Measurements from ENCODE around the gene ATE1. TPM values are rescaled to one million over a fixed set of nuclear protein-coding genes. Genes with fewer than 3 reads are reported as not detected.

Gene ATE1
- total and polyA plus RNA-seq, 10 of the 15 experiments (the other 5 are each of a cell fraction or from before 2014, with no cell fraction given): 4.3 to 22.7 (median 15.9) TPM

- H3K79me2 ChIP-seq (ENCODE audit: control insufficient read depth, insufficient read depth, low read length): no peaks in the 10 kb centered on the region
- no peaks in the 10 kb centered on the region for H3K27me3 ChIP-seq (replicated peaks in 1 of 2; ENCODE audit: control insufficient read depth in 2 of 2, insufficient read depth in 2 of 2, low read length in 1 of 2)
- H3K4me3 ChIP-seq: no peak overlapping the region
- ChIA-PET RAD21 (ENCODE audit: unreplicated experiment) (no interaction called here), POLR2A (no interaction called here), CTCF (no interaction called here), SMC1A (ENCODE audit: uncharacterized antibody, unreplicated experiment) (no interaction called here)
- no peaks in the 10 kb centered on the region for H3K4me1 ChIP-seq (ENCODE audit: control insufficient read depth, insufficient read depth, low read length)
- no peak overlapping the region for H3K27ac ChIP-seq (ENCODE audit: control insufficient read depth, insufficient read depth)
- in situ Hi-C loops (cut with MboI) (no loop called here), intact Hi-C loops (cut with micrococcal nuclease; ENCODE audit: unreplicated experiment) (no loop called here)
- no peak overlapping the region for H2AFZ ChIP-seq (ENCODE audit: control insufficient read depth, low read depth, low read length)
- H3K36me3 ChIP-seq (ENCODE audit: control insufficient read depth in 2 of 2, insufficient read depth in 2 of 2, low read length in 1 of 2): no peaks in the 10 kb centered on the region
- no peak for ATAC-seq
- no peak for FAIRE-seq
- H3K9me3 ChIP-seq (replicated peaks; ENCODE audit: control insufficient read depth, insufficient read depth, low read length): no peaks in the 10 kb centered on the region
- TF ChIP-seq BHLHE40 (IDR thresholded peaks at IDR 0.05; ENCODE audit: borderline replicate concordance in 1 of 2, low read depth in 2 of 2, low read length in 1 of 2) (no peak), NKRF (conservative IDR thresholded peaks at IDR 0.05) (no peak), POLR2AphosphoS5 (IDR thresholded peaks at IDR 0.05; ENCODE audit: low read length) (no peak), FOXM1 (IDR thresholded peaks at IDR 0.05; ENCODE audit: low read depth, low read length) (no peak)
- TF ChIP-seq, protein P1, sequence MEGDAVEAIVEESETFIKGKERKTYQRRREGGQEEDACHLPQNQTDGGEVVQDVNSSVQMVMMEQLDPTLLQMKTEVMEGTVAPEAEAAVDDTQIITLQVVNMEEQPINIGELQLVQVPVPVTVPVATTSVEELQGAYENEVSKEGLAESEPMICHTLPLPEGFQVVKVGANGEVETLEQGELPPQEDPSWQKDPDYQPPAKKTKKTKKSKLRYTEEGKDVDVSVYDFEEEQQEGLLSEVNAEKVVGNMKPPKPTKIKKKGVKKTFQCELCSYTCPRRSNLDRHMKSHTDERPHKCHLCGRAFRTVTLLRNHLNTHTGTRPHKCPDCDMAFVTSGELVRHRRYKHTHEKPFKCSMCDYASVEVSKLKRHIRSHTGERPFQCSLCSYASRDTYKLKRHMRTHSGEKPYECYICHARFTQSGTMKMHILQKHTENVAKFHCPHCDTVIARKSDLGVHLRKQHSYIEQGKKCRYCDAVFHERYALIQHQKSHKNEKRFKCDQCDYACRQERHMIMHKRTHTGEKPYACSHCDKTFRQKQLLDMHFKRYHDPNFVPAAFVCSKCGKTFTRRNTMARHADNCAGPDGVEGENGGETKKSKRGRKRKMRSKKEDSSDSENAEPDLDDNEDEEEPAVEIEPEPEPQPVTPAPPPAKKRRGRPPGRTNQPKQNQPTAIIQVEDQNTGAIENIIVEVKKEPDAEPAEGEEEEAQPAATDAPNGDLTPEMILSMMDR (IDR thresholded peaks at IDR 0.05 in 2 of 3, conservative IDR thresholded peaks at IDR 0.05 in 1 of 3; ENCODE audit: control insufficient read depth in 2 of 3, extremely low read depth in 1 of 3, insufficient read depth in 1 of 3, low read depth in 3 of 3, low read length in 3 of 3): no peak
- TF ChIP-seq, protein P2, sequence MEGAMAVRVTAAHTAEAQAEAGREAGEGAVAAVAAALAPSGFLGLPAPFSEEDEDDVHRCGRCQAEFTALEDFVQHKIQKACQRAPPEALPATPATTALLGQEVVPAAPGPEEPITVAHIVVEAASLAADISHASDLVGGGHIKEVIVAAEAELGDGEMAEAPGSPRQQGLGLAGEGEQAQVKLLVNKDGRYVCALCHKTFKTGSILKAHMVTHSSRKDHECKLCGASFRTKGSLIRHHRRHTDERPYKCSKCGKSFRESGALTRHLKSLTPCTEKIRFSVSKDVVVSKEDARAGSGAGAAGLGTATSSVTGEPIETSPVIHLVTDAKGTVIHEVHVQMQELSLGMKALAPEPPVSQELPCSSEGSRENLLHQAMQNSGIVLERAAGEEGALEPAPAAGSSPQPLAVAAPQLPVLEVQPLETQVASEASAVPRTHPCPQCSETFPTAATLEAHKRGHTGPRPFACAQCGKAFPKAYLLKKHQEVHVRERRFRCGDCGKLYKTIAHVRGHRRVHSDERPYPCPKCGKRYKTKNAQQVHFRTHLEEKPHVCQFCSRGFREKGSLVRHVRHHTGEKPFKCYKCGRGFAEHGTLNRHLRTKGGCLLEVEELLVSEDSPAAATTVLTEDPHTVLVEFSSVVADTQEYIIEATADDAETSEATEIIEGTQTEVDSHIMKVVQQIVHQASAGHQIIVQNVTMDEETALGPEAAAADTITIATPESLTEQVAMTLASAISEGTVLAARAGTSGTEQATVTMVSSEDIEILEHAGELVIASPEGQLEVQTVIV (IDR thresholded peaks at IDR 0.05; ENCODE audit: borderline replicate concordance, partially characterized antibody): no peak
- DNase-seq (ENCODE audit: low read depth, low spot score): no peak
- no TSS peak for BruUV-seq (replicated peaks)
- 70% methylated on average over 3 of the region's 3 CpGs for WGBS (ENCODE audit: insufficient coverage, insufficient replicate concordance, low lambda C conversion rate, missing lambda C conversion rate)
- H3K4me2 ChIP-seq (ENCODE audit: control insufficient read depth, insufficient read depth): no peak overlapping the region
- H3K9ac ChIP-seq (ENCODE audit: control insufficient read depth, insufficient read depth, low read length): no peak overlapping the region
- H4K20me1 ChIP-seq (ENCODE audit: control insufficient read depth, insufficient read depth): no peaks in the 10 kb centered on the region
Observed at GRCh38 chr10:121941532-121941931, 13.7 kb upstream of the ATE1 start.

Measured in GM12878 (cell line).